ENCODE results near the gene CMTR1.

The CMTR1 gene

GRCh38 chr6:37523412-37523811 lies 90.4 kb downstream of the CMTR1 start:
- no peak overlapping the region for H3K4me3 ChIP-seq (ENCODE audit: low read depth, low read length)
- no peak for DNase-seq (ENCODE audit: low read depth)

GRCh38 chr6:37524025-37524969 lies 91.3 kb downstream of the CMTR1 start:
- H3K4me3 ChIP-seq (ENCODE audit: low read depth, low read length) = no peak overlapping the region
- DNase-seq (ENCODE audit: low read depth) = no peak

- H3K4me3 ChIP-seq (ENCODE audit: low read depth, low read length) = no peak overlapping the region
- no peak for DNase-seq (ENCODE audit: low read depth)
These were observed 91.9 kb downstream of the CMTR1 start for GRCh38 chr6:37524970-37525318.

- H3K4me3 ChIP-seq (ENCODE audit: low read depth, low read length) = no peak overlapping the region
- DNase-seq (ENCODE audit: low read depth) = no peak
These were observed 92.7 kb downstream of the CMTR1 start for GRCh38 chr6:37525460-37526357.

- H3K4me3 ChIP-seq (ENCODE audit: low read depth, low read length) = no peak overlapping the region
- DNase-seq (ENCODE audit: low read depth) = no peak
These were observed 95.5 kb downstream of the CMTR1 start for GRCh38 chr6:37528541-37528940.

GRCh38 chr6:37530297-37530696 lies 97.3 kb downstream of the CMTR1 start:
- DNase-seq (ENCODE audit: low read depth) = no peak
- no peak overlapping the region for H3K4me3 ChIP-seq (ENCODE audit: low read depth, low read length)

GRCh38 chr6:37531026-37531425 lies 98.0 kb downstream of the CMTR1 start:
- no peak overlapping the region for H3K4me3 ChIP-seq (ENCODE audit: low read depth, low read length)
- DNase-seq (ENCODE audit: low read depth) = no peak

Measured in skeletal muscle cell (primary cell).